ENCODE measurements around the gene THSD7B. TPM values are rescaled to one million over a fixed set of nuclear protein-coding genes. Genes with fewer than 3 reads are reported as not detected.
"Not testable (repeated sequence)": the region's sequence is repeated elsewhere in the genome, so short reads cannot be mapped to it uniquely, and the experiment has no call there.

The THSD7B gene
- total and polyA plus RNA-seq, 2 donors: 0.50 to 4.2 TPM

GRCh38 chr2:137566387-137566786 lies 801.0 kb downstream of the THSD7B start:
- Histone ChIP-seq H3K36me3 (ENCODE audit: control insufficient read depth in 2 of 2, insufficient read depth in 2 of 2, low read length in 1 of 2) (no peaks in the 10 kb centered on the region), H3K27ac (ENCODE audit: low read depth in 1 of 2, low read length in 1 of 2) (no peak overlapping the region), H3K4me3 (ENCODE audit: low read length in 2 of 2) (no peak overlapping the region), H3K9me3 (ENCODE audit: control insufficient read depth in 2 of 2, insufficient read depth in 1 of 2, low read length in 1 of 2) (no peaks in the 10 kb centered on the region), H3K27me3 (ENCODE audit: control insufficient read depth in 2 of 2, insufficient read depth in 1 of 2, low read length in 1 of 2) (no peaks in the 10 kb centered on the region), H3K4me1 (ENCODE audit: control insufficient read depth in 2 of 2, insufficient read depth in 2 of 2, low read length in 2 of 2) (no peaks in the 10 kb centered on the region)
- 97% methylated on average over 1 of the region's 1 CpG for WGBS
- no peak for DNase-seq (ENCODE audit: low read depth in 6 of 9, low spot score in 9 of 9)

GRCh38 chr2:137570484-137570883 lies 805.1 kb downstream of the THSD7B start:
- no peaks in the 10 kb centered on the region for H3K9me3 ChIP-seq (ENCODE audit: control insufficient read depth in 2 of 2, insufficient read depth in 1 of 2, low read length in 1 of 2)
- no peaks in the 10 kb centered on the region for H3K27me3 ChIP-seq (ENCODE audit: control insufficient read depth in 2 of 2, insufficient read depth in 1 of 2, low read length in 1 of 2)
- no peaks in the 10 kb centered on the region for H3K4me1 ChIP-seq (ENCODE audit: control insufficient read depth in 2 of 2, insufficient read depth in 2 of 2, low read length in 2 of 2)
- no peak overlapping the region for H3K27ac ChIP-seq (ENCODE audit: low read depth in 1 of 2, low read length in 1 of 2)
- no peak overlapping the region for H3K4me3 ChIP-seq (ENCODE audit: low read length in 2 of 2)
- H3K36me3 ChIP-seq (ENCODE audit: control insufficient read depth in 2 of 2, insufficient read depth in 2 of 2, low read length in 1 of 2): no peaks in the 10 kb centered on the region
- no peak for DNase-seq (ENCODE audit: low read depth in 6 of 9, low spot score in 9 of 9)
- WGBS: 89% methylated on average over 3 of the region's 3 CpGs

- 93% methylated on average over 5 of the region's 5 CpGs for WGBS
- not testable (repeated sequence) for H3K36me3 ChIP-seq (ENCODE audit: control insufficient read depth in 2 of 2, insufficient read depth in 2 of 2, low read length in 1 of 2); DNase-seq (ENCODE audit: low read depth in 6 of 9, low spot score in 9 of 9); H3K4me1 ChIP-seq (ENCODE audit: control insufficient read depth in 2 of 2, insufficient read depth in 2 of 2, low read length in 2 of 2); H3K9me3 ChIP-seq (ENCODE audit: control insufficient read depth in 2 of 2, insufficient read depth in 1 of 2, low read length in 1 of 2); H3K27ac ChIP-seq (ENCODE audit: low read depth in 1 of 2, low read length in 1 of 2); H3K27me3 ChIP-seq (ENCODE audit: control insufficient read depth in 2 of 2, insufficient read depth in 1 of 2, low read length in 1 of 2); H3K4me3 ChIP-seq (ENCODE audit: low read length in 2 of 2)
Measured at GRCh38 chr2:137587834-137588233, 822.5 kb downstream of the THSD7B start.

GRCh38 chr2:137588578-137588977 lies 823.2 kb downstream of the THSD7B start:
- not testable (repeated sequence) for DNase-seq (ENCODE audit: low read depth in 6 of 9, low spot score in 9 of 9); H3K27me3 ChIP-seq (ENCODE audit: control insufficient read depth in 2 of 2, insufficient read depth in 1 of 2, low read length in 1 of 2); H3K9me3 ChIP-seq (ENCODE audit: control insufficient read depth in 2 of 2, insufficient read depth in 1 of 2, low read length in 1 of 2); H3K36me3 ChIP-seq (ENCODE audit: control insufficient read depth in 2 of 2, insufficient read depth in 2 of 2, low read length in 1 of 2); H3K27ac ChIP-seq (ENCODE audit: low read depth in 1 of 2, low read length in 1 of 2); H3K4me3 ChIP-seq (ENCODE audit: low read length in 2 of 2); H3K4me1 ChIP-seq (ENCODE audit: control insufficient read depth in 2 of 2, insufficient read depth in 2 of 2, low read length in 2 of 2)
- WGBS: 97% methylated on average over 1 of the region's 1 CpG

GRCh38 chr2:137590102-137590501 lies 824.8 kb downstream of the THSD7B start:
- no peak overlapping the region for H3K4me3 ChIP-seq (ENCODE audit: low read length in 2 of 2)
- no peak for DNase-seq (ENCODE audit: low read depth in 6 of 9, low spot score in 9 of 9)
- H3K4me1 ChIP-seq (ENCODE audit: control insufficient read depth in 2 of 2, insufficient read depth in 2 of 2, low read length in 2 of 2): no peaks in the 10 kb centered on the region
- H3K27ac ChIP-seq (ENCODE audit: low read depth in 1 of 2, low read length in 1 of 2): no peak overlapping the region
- H3K27me3 ChIP-seq (ENCODE audit: control insufficient read depth in 2 of 2, insufficient read depth in 1 of 2, low read length in 1 of 2): no peaks in the 10 kb centered on the region
- H3K9me3 ChIP-seq (ENCODE audit: control insufficient read depth in 2 of 2, insufficient read depth in 1 of 2, low read length in 1 of 2): peaks cover 0 to 4% of the 10 kb centered on the region in 2 donors
- no peaks in the 10 kb centered on the region for H3K36me3 ChIP-seq (ENCODE audit: control insufficient read depth in 2 of 2, insufficient read depth in 2 of 2, low read length in 1 of 2)

GRCh38 chr2:137607722-137608318 lies 842.5 kb downstream of the THSD7B start:
- Histone ChIP-seq H3K27me3 (ENCODE audit: control insufficient read depth in 2 of 2, insufficient read depth in 1 of 2, low read length in 1 of 2) (no peaks in the 10 kb centered on the region), H3K27ac (ENCODE audit: low read depth in 1 of 2, low read length in 1 of 2) (no peak overlapping the region), H3K4me3 (ENCODE audit: low read length in 2 of 2) (no peak overlapping the region), H3K9me3 (ENCODE audit: control insufficient read depth in 2 of 2, insufficient read depth in 1 of 2, low read length in 1 of 2) (no peaks in the 10 kb centered on the region), H3K36me3 (ENCODE audit: control insufficient read depth in 2 of 2, insufficient read depth in 2 of 2, low read length in 1 of 2) (no peaks in the 10 kb centered on the region), H3K4me1 (ENCODE audit: control insufficient read depth in 2 of 2, insufficient read depth in 2 of 2, low read length in 2 of 2) (no peaks in the 10 kb centered on the region)
- WGBS: 76% methylated on average over 2 of the region's 2 CpGs
- DNase-seq (ENCODE audit: low read depth in 6 of 9, low spot score in 9 of 9): no peak

- no peak for DNase-seq (ENCODE audit: low read depth in 6 of 9, low spot score in 9 of 9)
- Histone ChIP-seq H3K9me3 (ENCODE audit: control insufficient read depth in 2 of 2, insufficient read depth in 1 of 2, low read length in 1 of 2) (no peaks in the 10 kb centered on the region), H3K27me3 (ENCODE audit: control insufficient read depth in 2 of 2, insufficient read depth in 1 of 2, low read length in 1 of 2) (no peaks in the 10 kb centered on the region), H3K4me1 (ENCODE audit: control insufficient read depth in 2 of 2, insufficient read depth in 2 of 2, low read length in 2 of 2) (no peaks in the 10 kb centered on the region), H3K4me3 (ENCODE audit: low read length in 2 of 2) (no peak overlapping the region), H3K27ac (ENCODE audit: low read depth in 1 of 2, low read length in 1 of 2) (no peak overlapping the region), H3K36me3 (ENCODE audit: control insufficient read depth in 2 of 2, insufficient read depth in 2 of 2, low read length in 1 of 2) (no peaks in the 10 kb centered on the region)
- 83% methylated on average over 4 of the region's 4 CpGs for WGBS
Measured at GRCh38 chr2:137638932-137639331, 873.6 kb downstream of the THSD7B start.

GRCh38 chr2:137644731-137645130 lies 879.4 kb downstream of the THSD7B start:
- H3K27ac ChIP-seq (ENCODE audit: low read depth in 1 of 2, low read length in 1 of 2): no peak overlapping the region
- 83% methylated on average over 2 of the region's 2 CpGs for WGBS

GRCh38 chr2:137654046-137654445 lies 888.7 kb downstream of the THSD7B start:
- no peak for DNase-seq (ENCODE audit: low read depth in 6 of 9, low spot score in 9 of 9)
- H3K36me3 ChIP-seq (ENCODE audit: control insufficient read depth in 2 of 2, insufficient read depth in 2 of 2, low read length in 1 of 2): no peaks in the 10 kb centered on the region
- 75% methylated on average over 2 of the region's 2 CpGs for WGBS
- H3K4me1 ChIP-seq (ENCODE audit: control insufficient read depth in 2 of 2, insufficient read depth in 2 of 2, low read length in 2 of 2): no peaks in the 10 kb centered on the region
- H3K27me3 ChIP-seq (ENCODE audit: control insufficient read depth in 2 of 2, insufficient read depth in 1 of 2, low read length in 1 of 2): no peaks in the 10 kb centered on the region
- no peak overlapping the region for H3K4me3 ChIP-seq (ENCODE audit: low read length in 2 of 2)
- H3K9me3 ChIP-seq (ENCODE audit: control insufficient read depth in 2 of 2, insufficient read depth in 1 of 2, low read length in 1 of 2): no peaks in the 10 kb centered on the region
- no peak overlapping the region for H3K27ac ChIP-seq (ENCODE audit: low read depth in 1 of 2, low read length in 1 of 2)

More at GRCh38 chr2:137644731-137645130, 879.4 kb downstream of the THSD7B start:
- H3K36me3 ChIP-seq (ENCODE audit: control insufficient read depth in 2 of 2, insufficient read depth in 2 of 2, low read length in 1 of 2): no peaks in the 10 kb centered on the region
- no peaks in the 10 kb centered on the region for H3K9me3 ChIP-seq (ENCODE audit: control insufficient read depth in 2 of 2, insufficient read depth in 1 of 2, low read length in 1 of 2)
- no peak for DNase-seq (ENCODE audit: low read depth in 6 of 9, low spot score in 9 of 9)
- H3K4me1 ChIP-seq (ENCODE audit: control insufficient read depth in 2 of 2, insufficient read depth in 2 of 2, low read length in 2 of 2): no peaks in the 10 kb centered on the region
- H3K27me3 ChIP-seq (ENCODE audit: control insufficient read depth in 2 of 2, insufficient read depth in 1 of 2, low read length in 1 of 2): no peaks in the 10 kb centered on the region
- no peak overlapping the region for H3K4me3 ChIP-seq (ENCODE audit: low read length in 2 of 2)

GRCh38 chr2:137655814-137656213 lies 890.5 kb downstream of the THSD7B start:
- no peak overlapping the region for H3K4me3 ChIP-seq (ENCODE audit: low read length in 2 of 2)
- no peaks in the 10 kb centered on the region for H3K9me3 ChIP-seq (ENCODE audit: control insufficient read depth in 2 of 2, insufficient read depth in 1 of 2, low read length in 1 of 2)
- H3K36me3 ChIP-seq (ENCODE audit: control insufficient read depth in 2 of 2, insufficient read depth in 2 of 2, low read length in 1 of 2): no peaks in the 10 kb centered on the region
- WGBS: 92% methylated on average over 3 of the region's 3 CpGs
- no peak for DNase-seq (ENCODE audit: low read depth in 6 of 9, low spot score in 9 of 9)
- H3K27ac ChIP-seq (ENCODE audit: low read depth in 1 of 2, low read length in 1 of 2): no peak overlapping the region
- no peaks in the 10 kb centered on the region for H3K4me1 ChIP-seq (ENCODE audit: control insufficient read depth in 2 of 2, insufficient read depth in 2 of 2, low read length in 2 of 2)
- no peaks in the 10 kb centered on the region for H3K27me3 ChIP-seq (ENCODE audit: control insufficient read depth in 2 of 2, insufficient read depth in 1 of 2, low read length in 1 of 2)

All from thymus (tissue), 11 donors.